SK-N-SH (cell line): ENCODE data around the gene CAPN6. TPM values are rescaled to one million over a fixed set of nuclear protein-coding genes. Genes with fewer than 3 reads are reported as not detected.

ENCODE experiments used
- CTCF ChIA-PET: fragments of 300-600, 350-600 bp; formaldehyde crosslinking; extraction: SDS; loops from one replicate; lab custom pipeline; 2021; lab: Yijun Ruan, JAX
- POLR2A ChIA-PET: fragments of 350-600 bp; sonication (Branson Sonifier 250); formaldehyde crosslinking; extraction: SDS; loops from one replicate; lab custom pipeline; 2020; ENCODE audit warnings: antibody characterized with exemption, inconsistent platforms; lab: Yijun Ruan, JAX
- DNase-seq: peaks from one replicate; pipeline ENCODE4 v3.0.0; 2012
- H2AFZ ChIP-seq: fragments of 200-600 bp; sonication (generic); 2 replicates; pipeline ENCODE4 v1.8.1; 2016; ENCODE audit warnings: antibody characterized with exemption, mild to moderate bottlenecking, low read depth
- H3F3A ChIP-seq: fragments of 200-600 bp; sonication (generic); replicated peaks from 2 replicates; pipeline ENCODE3; 2016; ENCODE audit warnings: antibody characterized with exemption, mild to moderate bottlenecking; ENCODE audit not compliant: insufficient read depth
- H3K27ac ChIP-seq, 2 experiments: fragments of 200-500 bp in 1 of 2; fragments of 200-600 bp in 1 of 2; sonication (Bioruptor generic) in 1 of 2; sonication (generic), shearing (Covaris generic) in 1 of 2; 2 replicates each; pipeline versions ENCODE4 v1.5.1 to v1.6.1; 2014 to 2016; ENCODE audit warnings: low read depth in 2 of 2, inconsistent platforms in 1 of 2, low read length in 1 of 2, mild to moderate bottlenecking in 1 of 2, mixed read lengths in 1 of 2
- H3K27me3 ChIP-seq: fragments of 200-600 bp; sonication (generic), shearing (Covaris generic); 2 replicates; pipeline ENCODE4 v1.6.1; 2016; ENCODE audit warnings: mixed run types; ENCODE audit not compliant: insufficient read depth
- H3K36me3 ChIP-seq, 2 experiments: fragments of 200-500 bp in 1 of 2; fragments of 200-600 bp in 1 of 2; sonication (Bioruptor generic) in 1 of 2; sonication (generic) in 1 of 2; replicated peaks in 1 of 2; 2 replicates each; pipeline versions ENCODE3 to v1.5.1; 2014 to 2016; ENCODE audit warnings: low read length in 1 of 2, mild to moderate bottlenecking in 1 of 2; ENCODE audit not compliant: insufficient read depth in 2 of 2, control insufficient read depth in 1 of 2
- H3K4me1 ChIP-seq, 2 experiments: fragments of 200-500 bp in 1 of 2; fragments of 200-600 bp in 1 of 2; sonication (Bioruptor generic) in 1 of 2; sonication (generic), shearing (Covaris generic) in 1 of 2; 2 replicates each; pipeline versions ENCODE4 v1.5.1 to v1.6.1; 2014 to 2016; ENCODE audit warnings: low read depth in 1 of 2, low read length in 1 of 2, mixed run types in 1 of 2; ENCODE audit not compliant: insufficient read depth in 2 of 2, control insufficient read depth in 1 of 2
- H3K4me2 ChIP-seq: fragments of 200-600 bp; sonication (generic), shearing (Covaris generic); 2 replicates; pipeline ENCODE4 v1.6.1; 2017; ENCODE audit warnings: mixed run types
- H3K4me3 ChIP-seq, 2 experiments: fragments of 200-500 bp in 1 of 2; fragments of 200-600 bp in 1 of 2; sonication (Bioruptor generic) in 1 of 2; sonication (generic), shearing (Covaris generic) in 1 of 2; 2 replicates each; pipeline versions ENCODE4 v1.5.1 to v1.8.1; 2014 to 2016; ENCODE audit warnings: low read depth in 2 of 2, inconsistent platforms in 1 of 2, low read length in 1 of 2, mild to moderate bottlenecking in 1 of 2, mixed read lengths in 1 of 2, moderate library complexity in 1 of 2
- H3K79me2 ChIP-seq: fragments of 200-600 bp; sonication (generic); 2 replicates; pipeline ENCODE4 v1.8.1; 2017; ENCODE audit warnings: mild to moderate bottlenecking; ENCODE audit not compliant: insufficient read depth
- H3K9ac ChIP-seq: fragments of 200-600 bp; sonication (generic); 2 replicates; pipeline ENCODE4 v1.6.1; 2017; ENCODE audit warnings: mixed run types
- H3K9me2 ChIP-seq: fragments of 200-600 bp; sonication (generic); 2 replicates; pipeline ENCODE4 v1.6.1; 2017; ENCODE audit warnings: mixed run types
- H3K9me3 ChIP-seq: fragments of 200-600 bp; sonication (generic); 2 replicates; pipeline ENCODE4 v1.6.1; 2017; ENCODE audit warnings: mixed run types, mild to moderate bottlenecking, moderate library complexity
- H4K20me1 ChIP-seq: fragments of 200-600 bp; sonication (generic); 2 replicates; pipeline ENCODE4 v1.6.1; 2017; ENCODE audit warnings: mild to moderate bottlenecking, mixed run types; ENCODE audit not compliant: insufficient read depth
- EP300 ChIP-seq, 2 experiments: IDR thresholded peaks; 2 replicates each; pipeline versions ENCODE4 v1.4.0 to v1.6.1; 2012; ENCODE audit warnings: borderline replicate concordance in 1 of 2, low read depth in 1 of 2, low read length in 1 of 2
- FOXJ3 ChIP-seq: sonication (generic); formaldehyde crosslinking; IDR thresholded peaks from 2 replicates; pipeline ENCODE4 v1.5.1; 2020; ENCODE audit warnings: mild to moderate bottlenecking, missing genetic modification reagents
- GABPA ChIP-seq: IDR thresholded peaks from 2 replicates; pipeline ENCODE4 v1.4.0; 2012; ENCODE audit warnings: low read depth, mild to moderate bottlenecking
- GATA2 ChIP-seq: sonication (generic); formaldehyde crosslinking; IDR thresholded peaks from 2 replicates; pipeline ENCODE4 v1.5.0; 2020; ENCODE audit warnings: mild to moderate bottlenecking, missing genetic modification reagents
- IRF3 ChIP-seq: fragments of 150-350 bp; IDR thresholded peaks from 2 replicates; pipeline ENCODE4 v1.6.1; 2016; ENCODE audit warnings: mild to moderate bottlenecking, low read depth, low read length
- JUND ChIP-seq: IDR thresholded peaks from 2 replicates; pipeline ENCODE4 v1.4.0; 2012
- MEF2A ChIP-seq: IDR thresholded peaks from 2 replicates; pipeline ENCODE4 v1.4.0; 2012; ENCODE audit warnings: low read depth, borderline replicate concordance
- RCOR1 ChIP-seq: fragments of 150-350 bp; IDR thresholded peaks from 2 replicates; pipeline ENCODE4 v1.6.1; 2017; ENCODE audit warnings: antibody characterized with exemption, low read length
- SMC3 ChIP-seq: IDR thresholded peaks from 2 replicates; pipeline ENCODE4 v1.6.1; 2012; ENCODE audit warnings: low read depth, low read length, improper control_type of control experiment
- USF2 ChIP-seq: fragments of 150-350 bp; IDR thresholded peaks from 2 replicates; pipeline ENCODE4 v1.6.1; 2017; ENCODE audit warnings: antibody characterized with exemption, low read length, low read depth, borderline replicate concordance
- WGBS: methylation state at CpG from one replicate; pipeline ENCODE4 v1.1.6; 2017; ENCODE audit warnings: low lambda C conversion rate; 5-methylcytosine and 5-hydroxymethylcytosine counted together
- polyA plus RNA-seq, 3 experiments: library from polyadenylated mRNA; depleted of rRNA; stranded (reverse); fragments of >200 nt; gene quantifications; 2 replicates each; pipeline ENCODE4 v1.2.3, GENCODE V29; 2012

The CAPN6 gene
- polyA plus RNA-seq, 1 of the 3 experiments (the other 2 are of a cell fraction) = not detected

GRCh38 chrX:111200327-111200726 lies 70.0 kb downstream of the CAPN6 start:
- Histone ChIP-seq H4K20me1 (no peaks in the 10 kb centered on the region), H3K79me2 (no peaks in the 10 kb centered on the region), H3F3A (no peaks in the 10 kb centered on the region), H3K9me3 (no peaks in the 10 kb centered on the region), H3K36me3 (no peaks in the 10 kb centered on the region), H3K9ac (no peak overlapping the region), H3K4me1 (no peaks in the 10 kb centered on the region), H3K4me3 (no peak overlapping the region), H3K27ac (no peak overlapping the region), H3K4me2 (no peak overlapping the region), H3K27me3 (no peaks in the 10 kb centered on the region; the same call in 1 of the 2 replicates), H3K9me2 (no peaks in the 10 kb centered on the region), H2AFZ (no peak overlapping the region)
- 21% methylated on average over 3 of the region's 3 CpGs for WGBS
- CTCF ChIA-PET = interaction anchor here (0.9 to 1.0 kb wide), 3 partner anchors 20 to 114 kb away, joined by 3 read pairs; no protein-coding TSS in a partner anchor
- TF ChIP-seq JUND = no peak
- TF ChIP-seq IRF3 = no peak
- peak in 1 of 2 experiments; percentile 10; a peak in 1 of 4 replicates for TF ChIP-seq EP300 (IDR thresholded peaks at IDR 0.05; ENCODE audit: borderline replicate concordance in 1 of 2, low read depth in 1 of 2, low read length in 1 of 2)
- no peak for TF ChIP-seq GABPA
- TF ChIP-seq USF2 = no peak
- peak; percentile 21; the same call in 1 of the 2 replicates for TF ChIP-seq GATA2 (CRISPR knock-in tag)
- POLR2A ChIA-PET = no interaction called here
- DNase-seq = no peak

GRCh38 chrX:111199505-111199904 lies 70.8 kb downstream of the CAPN6 start:
- Histone ChIP-seq H3K79me2 (no peaks in the 10 kb centered on the region), H3K27ac (no peak overlapping the region), H4K20me1 (no peaks in the 10 kb centered on the region), H3K4me3 (no peak overlapping the region), H3K9ac (no peak overlapping the region), H3K9me3 (no peaks in the 10 kb centered on the region), H3K9me2 (no peaks in the 10 kb centered on the region), H3F3A (no peaks in the 10 kb centered on the region), H3K4me2 (no peak overlapping the region), H3K4me1 (no peaks in the 10 kb centered on the region), H3K36me3 (no peaks in the 10 kb centered on the region), H2AFZ (no peak overlapping the region), H3K27me3 (no peaks in the 10 kb centered on the region; the same call in 1 of the 2 replicates)
- ChIA-PET POLR2A (no interaction called here), CTCF (interaction anchor here (0.9 to 1.0 kb wide), 2 partner anchors 31 to 113 kb away, joined by 3 read pairs; no protein-coding TSS in a partner anchor)
- 5% methylated on average over 2 of the region's 2 CpGs for WGBS
- DNase-seq = no peak
- no peak for TF ChIP-seq SMC3
- TF ChIP-seq MEF2A = no peak
- peak; percentile 46; the same call in 1 of the 2 replicates for TF ChIP-seq RCOR1
- TF ChIP-seq FOXJ3 (CRISPR knock-in tag) = no peak
- TF ChIP-seq EP300 (IDR thresholded peaks at IDR 0.05; ENCODE audit: borderline replicate concordance in 1 of 2, low read depth in 1 of 2, low read length in 1 of 2) = peak in 1 of 2 experiments; percentile 53; a peak in 1 of 4 replicates
- peak; percentile 48; the same call in 1 of the 2 replicates for TF ChIP-seq GATA2 (CRISPR knock-in tag)

Other genes with a start within 250 kb of the CAPN6 start
- 0.23 and 0.63 TPM in 2 replicates for gene PAK3, start 174.3 kb downstream of the CAPN6 start, polyA plus RNA-seq (2012; rRNA removed)
- gene DCX, start 141.7 kb upstream of the CAPN6 start, polyA plus RNA-seq (2012; rRNA removed) = 0.26 and 0.88 TPM in 2 replicates
- gene SERTM2, start 241.2 kb upstream of the CAPN6 start, polyA plus RNA-seq (2012; rRNA removed) = 0.12 and 0.60 TPM in 2 replicates